HG02571 (cell line): Measurements from ENCODE around the gene HADHA.
"Not testable (repeated sequence)": the region's sequence is repeated elsewhere in the genome, so short reads cannot be mapped to it uniquely, and the experiment has no call there.

Source experiments
- ATAC-seq: cut with Tn5 transposase; IDR thresholded peaks from one replicate; pipeline ENCODE4 v1.9.1; 2021; ENCODE audit warnings: mild to moderate bottlenecking, moderate library complexity; ENCODE audit not compliant: unreplicated experiment

The HADHA gene

GRCh38 chr2:26176279-26176615 is 68.2 kb downstream of the HADHA start:
- no peak for ATAC-seq

- no peak for ATAC-seq
These were observed 68.8 kb downstream of the HADHA start for GRCh38 chr2:26175466-26176278.

- no peak for ATAC-seq
These were observed 69.6 kb downstream of the HADHA start for GRCh38 chr2:26174691-26175465.

- ATAC-seq, result no peak
These were observed 70.5 kb downstream of the HADHA start for GRCh38 chr2:26173776-26174482.

- ATAC-seq, result no peak
These were observed 71.3 kb downstream of the HADHA start, which contains the start of gene GAREM2 for GRCh38 chr2:26172871-26173775. Gene GAREM2 (plus strand): TSS chr2:26173088. CDS start chr2:26173221, 133 bp downstream.

- ATAC-seq, result no peak
These were observed 72.1 kb downstream of the HADHA start for GRCh38 chr2:26172189-26172870.

- ATAC-seq, result no peak
These were observed 73.6 kb downstream of the HADHA start for GRCh38 chr2:26170795-26171194.

- ATAC-seq, result no peak
These were observed 74.6 kb downstream of the HADHA start for GRCh38 chr2:26169681-26170414.

GRCh38 chr2:26169226-26169625 is 75.2 kb downstream of the HADHA start:
- ATAC-seq, result no peak

- no peak for ATAC-seq
These were observed 75.6 kb downstream of the HADHA start for GRCh38 chr2:26168785-26169184.

- ATAC-seq, result not testable (repeated sequence)
These were observed 77.9 kb downstream of the HADHA start for GRCh38 chr2:26166541-26166940.

GRCh38 chr2:26165403-26165802 is 79.0 kb downstream of the HADHA start:
- no peak for ATAC-seq

GRCh38 chr2:26164641-26165211 is 79.7 kb downstream of the HADHA start:
- ATAC-seq, result no peak

- ATAC-seq, result no peak
These were observed 80.2 kb downstream of the HADHA start for GRCh38 chr2:26164231-26164630.

- ATAC-seq, result no peak
These were observed 81.5 kb downstream of the HADHA start for GRCh38 chr2:26162963-26163362.

- no peak for ATAC-seq
These were observed 82.5 kb downstream of the HADHA start for GRCh38 chr2:26161926-26162325.

GRCh38 chr2:26157580-26157979 is 86.9 kb downstream of the HADHA start:
- no peak for ATAC-seq

GRCh38 chr2:26150243-26150642 is 94.2 kb downstream of the HADHA start:
- no peak for ATAC-seq

GRCh38 chr2:26148501-26148900 is 95.9 kb downstream of the HADHA start:
- ATAC-seq, result no peak
